ENCODE measurements around the gene ECE2.
"Not testable (repeated sequence)": the region's sequence is repeated elsewhere in the genome, so short reads cannot be mapped to it uniquely, and the experiment has no call there.

ECE2 gene

DNA sequence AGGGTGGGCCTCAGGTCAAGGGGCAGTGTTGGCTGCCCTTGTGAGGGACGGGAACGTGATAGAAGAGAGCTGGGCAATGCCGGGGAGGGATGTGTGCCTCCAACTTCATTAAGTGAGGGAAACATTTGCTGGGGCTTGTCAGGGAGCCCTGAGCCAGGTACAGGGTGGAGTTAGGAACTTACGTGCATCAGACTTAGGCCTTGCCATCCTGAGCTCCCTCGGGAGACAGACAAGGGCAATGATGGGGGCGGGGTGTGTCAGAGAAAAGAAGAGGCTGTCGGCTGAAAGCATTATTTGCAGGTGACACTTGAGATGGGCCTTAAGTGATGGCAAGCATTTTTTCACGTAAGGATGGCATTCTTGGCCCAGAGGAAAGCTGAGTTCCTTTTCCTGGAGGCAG is 63.2 kb downstream of the ECE2 start:
- no peak for DNase-seq

DNA sequence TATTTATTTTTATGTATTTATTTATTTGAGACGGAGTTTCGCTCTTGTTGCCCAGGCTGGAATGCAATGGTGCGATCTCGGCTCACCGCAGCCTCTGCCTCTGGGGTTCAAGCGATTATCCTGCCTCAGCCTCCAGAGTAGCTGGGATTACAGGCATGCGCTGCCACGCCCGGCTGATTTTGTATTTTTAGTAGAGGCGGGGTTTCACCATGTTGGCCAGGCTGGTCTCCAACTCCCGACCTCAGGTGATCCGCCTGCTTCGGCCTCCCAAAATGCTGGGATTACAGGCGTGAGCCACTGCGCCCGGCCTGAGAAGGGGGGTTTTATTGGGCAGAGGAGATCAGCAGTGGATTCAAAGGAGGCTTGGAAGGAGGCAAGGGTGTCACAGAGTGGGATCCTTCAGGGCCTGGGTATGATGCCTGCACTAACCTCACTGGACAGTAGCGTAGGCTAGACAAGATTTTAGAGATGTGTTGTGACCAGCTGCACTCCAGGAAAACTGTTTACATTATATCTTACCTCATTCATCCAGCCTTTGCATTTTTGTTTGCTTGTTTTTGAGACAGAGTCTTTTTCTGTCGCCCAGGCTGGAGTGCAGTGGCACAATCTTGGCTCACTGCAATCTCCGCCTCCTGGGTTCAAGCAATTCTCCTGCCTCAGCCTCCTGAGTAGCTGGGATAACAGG is 63.8 kb downstream of the ECE2 start:
- not testable (repeated sequence) for DNase-seq

DNA sequence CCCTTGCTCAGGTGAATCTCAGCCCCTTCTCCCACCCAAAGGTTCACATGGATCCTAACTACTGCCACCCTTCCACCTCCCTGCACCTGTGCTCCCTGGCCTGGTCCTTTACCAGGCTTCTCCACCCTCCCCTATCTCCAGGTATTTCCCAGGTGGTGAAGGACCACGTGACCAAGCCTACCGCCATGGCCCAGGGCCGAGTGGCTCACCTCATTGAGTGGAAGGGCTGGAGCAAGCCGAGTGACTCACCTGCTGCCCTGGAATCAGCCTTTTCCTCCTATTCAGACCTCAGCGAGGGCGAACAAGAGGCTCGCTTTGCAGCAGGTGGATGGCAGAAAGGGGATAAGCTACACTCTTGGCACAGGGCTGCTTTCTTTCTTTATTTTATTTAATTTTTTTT is 66.1 kb downstream of the ECE2 start:
- no peak for DNase-seq
